NCI-H2029 treated with DMSO at 0.1 percent for 48 hours (cell line): ENCODE data around the gene DSCAML1.
"Not testable (repeated sequence)": the region's sequence is repeated elsewhere in the genome, so short reads cannot be mapped to it uniquely, and the experiment has no call there.

Source experiments
- DNase-seq: peaks from one replicate; lab custom pipeline; 2025; lab: John Stamatoyannopoulos, UW

The DSCAML1 gene

GRCh38 chr11:117407016-117407415 is 390.0 kb downstream of the DSCAML1 start:
- DNase-seq = no peak

- DNase-seq = not testable (repeated sequence)
Observed at GRCh38 chr11:117405898-117406297, 391.1 kb downstream of the DSCAML1 start.

GRCh38 chr11:117399100-117399840 is 397.7 kb downstream of the DSCAML1 start:
- DNase-seq = not testable (repeated sequence)

- not testable (repeated sequence) for DNase-seq
Observed at GRCh38 chr11:117398618-117399017, 398.4 kb downstream of the DSCAML1 start.

- no peak for DNase-seq
Observed at GRCh38 chr11:117396970-117397369, 400.0 kb downstream of the DSCAML1 start.

GRCh38 chr11:117395476-117395875 is 401.5 kb downstream of the DSCAML1 start:
- no peak for DNase-seq

GRCh38 chr11:117394221-117394925 is 402.6 kb downstream of the DSCAML1 start:
- DNase-seq = no peak

- no peak for DNase-seq
Observed at GRCh38 chr11:117392979-117393378, 404.0 kb downstream of the DSCAML1 start.

- no peak for DNase-seq
Observed at GRCh38 chr11:117392001-117392690, 404.9 kb downstream of the DSCAML1 start.

- DNase-seq = no peak
Observed at GRCh38 chr11:117391181-117391580, 405.8 kb downstream of the DSCAML1 start.

GRCh38 chr11:117390743-117391142 is 406.3 kb downstream of the DSCAML1 start:
- DNase-seq = no peak

GRCh38 chr11:117387992-117388755 is 408.8 kb downstream of the DSCAML1 start:
- no peak for DNase-seq

- no peak for DNase-seq
Observed at GRCh38 chr11:117385906-117386305, 411.1 kb downstream of the DSCAML1 start.

- DNase-seq = no peak
Observed at GRCh38 chr11:117385471-117385870, 411.5 kb downstream of the DSCAML1 start.

GRCh38 chr11:117384045-117384444 is 413.0 kb downstream of the DSCAML1 start:
- DNase-seq = no peak

GRCh38 chr11:117382746-117383145 is 414.3 kb downstream of the DSCAML1 start:
- no peak for DNase-seq

GRCh38 chr11:117381481-117382387 is 415.3 kb downstream of the DSCAML1 start:
- no peak for DNase-seq

- DNase-seq = no peak
Observed at GRCh38 chr11:117380676-117381075, 416.3 kb downstream of the DSCAML1 start.

- DNase-seq = no peak
Observed at GRCh38 chr11:117378976-117379865, 417.8 kb downstream of the DSCAML1 start.
